ENCODE data around the gene RDH16. TPM values are rescaled to one million over a fixed set of nuclear protein-coding genes. Genes with fewer than 3 reads are reported as not detected.

RDH16 gene
- total RNA-seq (2022): 0.10 and 0.16 TPM in 2 replicates
- percentile 18 among the genes with signal in this experiment for Bru-seq, nascent RNA
- percentile 36 among the genes with signal in this experiment for BruChase-seq, experiment 1, labeled RNA remaining after a 6-hour chase
- percentile 33 among the genes with signal in this experiment for BruChase-seq, experiment 2, labeled RNA remaining after a 2-hour chase
- long read RNA-seq: 0 reads

GRCh38 chr12:56957229-56958052 lies at the start of gene RDH16:
Gene RDH16 (minus strand): TSS chr12:56957608. CDS start chr12:56957462, 146 bp downstream.
- DNase-seq (ENCODE audit: unreplicated experiment): peak; percentile 90
- CTCF ChIA-PET: interaction anchor here (0.6 to 1.4 kb wide), 4 partner anchors 30 to 140 kb away, joined by 3 to 5 read pairs (median 4); no protein-coding TSS in a partner anchor

GRCh38 chr12:57006809-57007475 lies 49.5 kb upstream of the RDH16 start:
- POLR2A ChIA-PET: interaction anchor here (0.7 to 4.1 kb wide), 2 partner anchors 11 to 105 kb away, joined by 3 to 18 read pairs; partner anchors contain the start of gene STAT6
- H3K4me1 Mint-ChIP-seq (ENCODE audit: insufficient read depth, unreplicated experiment): peaks cover 22% of the 10 kb centered on the region
- intact Hi-C loops (cut with micrococcal nuclease): no loop called here
- peaks cover 26% of the 10 kb centered on the region for H3K36me3 Mint-ChIP-seq (ENCODE audit: insufficient read depth, unreplicated experiment)
- no peaks in the 10 kb centered on the region for H3K27me3 Mint-ChIP-seq (ENCODE audit: insufficient read depth, unreplicated experiment)
- BruUV-seq (replicated peaks): no TSS peak
- CTCF ChIA-PET: interaction anchor here (0.5 to 11.3 kb wide), 22 partner anchors 9 to 461 kb away, joined by 3 to 231 read pairs (median 4); partner anchors contain the start of genes HSD17B6 and MYO1A
- no peak for DNase-seq (ENCODE audit: unreplicated experiment)
- peak overlapping the region; percentile 11 for H3K27ac Mint-ChIP-seq (ENCODE audit: low read depth, unreplicated experiment)
- H3K4me3 Mint-ChIP-seq (ENCODE audit: unreplicated experiment): peak overlapping the region; percentile 64
- peak; percentile 12 for TF ChIP-seq CTCF (IDR thresholded peaks at IDR 0.05; ENCODE audit: unreplicated experiment)
- no peaks in the 10 kb centered on the region for H3K9me3 Mint-ChIP-seq (ENCODE audit: unreplicated experiment)

More at GRCh38 chr12:56957229-56958052, at the start of gene RDH16:
- H3K36me3 Mint-ChIP-seq (ENCODE audit: insufficient read depth, unreplicated experiment): no peaks in the 10 kb centered on the region
- no peaks in the 10 kb centered on the region for H3K9me3 Mint-ChIP-seq (ENCODE audit: unreplicated experiment)
- no TSS peak for BruUV-seq (replicated peaks)
- H3K27ac Mint-ChIP-seq (ENCODE audit: low read depth, unreplicated experiment): no peak within 1 kb of the TSS
- H3K4me1 Mint-ChIP-seq (ENCODE audit: insufficient read depth, unreplicated experiment): peaks cover 28% of the 10 kb centered on the region
- H3K27me3 Mint-ChIP-seq (ENCODE audit: insufficient read depth, unreplicated experiment): no peaks in the 10 kb centered on the region
- H3K4me3 Mint-ChIP-seq (ENCODE audit: unreplicated experiment): peak within 1 kb of the TSS; percentile 46
- intact Hi-C loops (cut with micrococcal nuclease): no loop called here
- POLR2A ChIA-PET: interaction anchor here (0.6 to 2.1 kb wide), 7 partner anchors 10 to 587 kb away, joined by 3 to 6 read pairs (median 5); no protein-coding TSS in a partner anchor
- no peak for TF ChIP-seq CTCF (IDR thresholded peaks at IDR 0.05; ENCODE audit: unreplicated experiment)

- peak within 1 kb of the TSS; percentile 60 for H3K27ac Mint-ChIP-seq (ENCODE audit: low read depth, unreplicated experiment)
- DNase-seq (ENCODE audit: unreplicated experiment): peak; percentile 52
- no peaks in the 10 kb centered on the region for H3K9me3 Mint-ChIP-seq (ENCODE audit: unreplicated experiment)
- no peaks in the 10 kb centered on the region for H3K27me3 Mint-ChIP-seq (ENCODE audit: insufficient read depth, unreplicated experiment)
- peaks cover 27% of the 10 kb centered on the region for H3K4me1 Mint-ChIP-seq (ENCODE audit: insufficient read depth, unreplicated experiment)
- no TSS peak for BruUV-seq (replicated peaks)
- intact Hi-C loops (cut with micrococcal nuclease): no loop called here
- POLR2A ChIA-PET: interaction anchor here (0.7 to 4.1 kb wide), 5 partner anchors 55 to 283 kb away, joined by 3 to 18 read pairs (median 5); partner anchors contain the start of genes NACA and STAT6
- H3K4me3 Mint-ChIP-seq (ENCODE audit: unreplicated experiment): peak within 1 kb of the TSS; percentile 84
- peak; percentile 43 for TF ChIP-seq CTCF (IDR thresholded peaks at IDR 0.05; ENCODE audit: unreplicated experiment)
- CTCF ChIA-PET: interaction anchor here (0.5 to 11.3 kb wide), 23 partner anchors 11 to 258 kb away, joined by 3 to 231 read pairs (median 4); partner anchors contain the start of genes MYO1A, NEMP1 and TAC3
- peaks cover 33% of the 10 kb centered on the region for H3K36me3 Mint-ChIP-seq (ENCODE audit: insufficient read depth, unreplicated experiment)
Measured at GRCh38 chr12:57005980-57006808, 48.8 kb upstream of the RDH16 start, which contains the start of gene ZBTB39. Gene ZBTB39 (minus strand): TSS chr12:57006546. CDS start chr12:57004917, 1,629 bp downstream.

All from MCF 10A (cell line).